T-helper 22 cell (primary cell): Measurements from ENCODE around the gene RAB37.
A peak's percentile ranks its signal among the peaks of the same experiment; 100 is the strongest.

Source experiments
- DNase-seq: peaks from one replicate; pipeline ENCODE4 v3.0.0-alpha.2; 2020; ENCODE audit warnings: low read depth

The RAB37 gene

DNA sequence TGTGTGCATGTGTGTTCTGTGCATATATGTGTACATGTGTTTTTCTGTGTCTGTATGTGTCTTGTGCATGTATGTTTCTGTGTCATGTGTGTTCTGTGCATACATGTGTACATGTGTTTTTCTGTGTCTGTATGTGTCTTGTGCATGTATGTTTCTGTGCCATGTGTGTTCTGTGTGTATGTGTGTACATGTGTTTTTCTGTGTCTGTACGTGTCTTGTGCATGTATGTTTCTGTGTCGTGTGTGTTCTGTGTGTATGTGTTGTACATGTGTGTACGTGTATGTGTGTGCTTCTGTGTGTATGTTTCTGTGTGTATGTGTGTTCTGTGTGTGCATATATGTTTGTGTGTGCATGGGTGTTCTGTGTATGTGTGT, 8.4 kb upstream of the RAB37 start:
- no peak for DNase-seq

DNA sequence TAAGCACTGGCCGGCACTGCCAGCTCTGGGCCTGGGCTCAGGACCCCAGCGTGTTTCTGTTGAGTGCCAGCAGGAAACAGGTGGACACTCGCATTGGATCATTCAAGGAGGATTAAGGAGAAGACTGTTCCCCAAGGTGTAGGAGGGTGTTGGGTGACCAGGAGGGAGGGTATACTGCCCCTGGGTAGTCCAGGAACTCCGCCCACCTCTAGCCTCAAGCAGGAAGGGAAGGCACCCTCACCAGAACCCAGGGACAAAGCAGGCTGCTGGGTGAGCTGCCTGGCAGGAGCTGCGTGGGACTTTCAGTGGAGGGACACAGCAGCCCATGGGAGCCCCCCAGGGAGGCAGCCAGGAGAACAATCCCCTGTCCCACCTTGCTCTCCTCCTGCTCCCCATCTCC, 7.7 kb upstream of the RAB37 start:
- DNase-seq = no peak

DNA sequence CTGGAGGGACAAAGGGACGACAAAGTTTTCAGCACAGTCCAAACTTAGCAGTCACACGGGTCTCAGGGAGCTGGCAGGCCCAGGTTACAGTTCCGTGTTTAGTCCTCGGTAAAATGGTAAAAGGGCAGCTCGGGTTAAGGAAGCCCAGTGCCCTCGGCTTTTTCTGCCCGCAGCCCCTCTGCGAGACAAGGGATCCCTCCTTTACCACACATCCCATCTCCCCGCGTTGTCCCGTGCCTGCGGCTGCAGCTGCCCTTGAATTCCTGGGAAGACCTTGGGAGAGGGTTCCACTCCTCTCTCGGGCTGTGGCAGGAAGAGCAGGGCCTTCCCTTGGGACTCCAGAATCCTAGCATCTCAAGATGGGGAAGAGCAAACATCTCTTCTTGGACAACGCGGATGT, 7.2 kb upstream of the RAB37 start:
- DNase-seq = no peak

DNA sequence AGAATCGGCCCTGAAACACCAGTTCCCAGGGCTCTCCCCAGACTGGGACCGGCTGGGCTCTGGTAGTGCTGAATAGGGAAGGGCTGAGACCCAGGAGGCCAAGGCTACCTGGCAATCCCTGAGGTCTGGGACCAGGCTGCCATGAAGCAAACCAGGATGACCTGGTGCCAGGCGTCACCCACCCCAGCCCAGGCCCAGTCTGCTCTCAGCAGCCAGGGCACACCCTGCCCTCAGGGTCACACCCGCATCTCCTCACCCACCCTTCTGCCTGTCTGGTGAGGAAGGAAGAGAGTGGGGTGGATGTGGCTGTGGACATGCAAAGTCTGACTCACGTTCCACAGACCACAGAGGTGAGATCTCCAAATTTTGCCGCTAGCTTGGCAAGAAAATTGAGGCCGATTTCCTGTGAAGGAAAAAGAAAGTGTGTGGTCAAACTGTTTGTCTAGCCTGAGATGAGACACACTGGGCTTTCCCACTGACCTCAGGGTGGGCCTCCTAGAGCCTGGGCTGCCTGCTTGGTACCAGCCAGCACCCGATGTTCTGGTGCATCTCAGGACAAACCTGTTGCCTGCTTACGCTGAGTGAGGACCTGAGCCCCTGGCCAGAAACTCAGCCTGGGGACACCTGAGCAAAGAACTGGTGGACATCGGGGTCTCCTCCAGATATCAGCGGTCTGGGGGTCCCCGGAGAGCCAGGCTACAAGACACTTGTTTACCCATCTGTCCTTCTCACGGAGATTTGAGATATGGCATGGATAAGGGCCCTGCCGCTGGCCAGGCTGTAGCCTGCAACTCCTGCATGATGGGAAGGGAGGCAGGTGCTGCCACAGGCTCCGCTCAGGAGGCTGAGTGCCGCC, 6.3 kb upstream of the RAB37 start:
- DNase-seq = peak; percentile 36

DNA sequence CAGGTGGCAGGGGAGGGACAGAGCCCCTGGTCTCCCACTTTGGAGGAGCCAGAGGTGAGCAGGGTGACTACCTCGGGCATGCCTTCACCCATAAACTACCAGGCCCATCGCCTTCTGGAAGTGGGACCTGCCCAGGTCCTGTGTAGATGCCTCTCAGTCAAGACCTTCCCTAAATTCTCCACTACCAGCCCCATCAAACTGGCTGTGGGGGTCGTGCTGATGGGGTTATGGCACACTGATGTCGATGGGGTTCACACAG, 5.8 kb upstream of the RAB37 start:
- DNase-seq = no peak

DNA sequence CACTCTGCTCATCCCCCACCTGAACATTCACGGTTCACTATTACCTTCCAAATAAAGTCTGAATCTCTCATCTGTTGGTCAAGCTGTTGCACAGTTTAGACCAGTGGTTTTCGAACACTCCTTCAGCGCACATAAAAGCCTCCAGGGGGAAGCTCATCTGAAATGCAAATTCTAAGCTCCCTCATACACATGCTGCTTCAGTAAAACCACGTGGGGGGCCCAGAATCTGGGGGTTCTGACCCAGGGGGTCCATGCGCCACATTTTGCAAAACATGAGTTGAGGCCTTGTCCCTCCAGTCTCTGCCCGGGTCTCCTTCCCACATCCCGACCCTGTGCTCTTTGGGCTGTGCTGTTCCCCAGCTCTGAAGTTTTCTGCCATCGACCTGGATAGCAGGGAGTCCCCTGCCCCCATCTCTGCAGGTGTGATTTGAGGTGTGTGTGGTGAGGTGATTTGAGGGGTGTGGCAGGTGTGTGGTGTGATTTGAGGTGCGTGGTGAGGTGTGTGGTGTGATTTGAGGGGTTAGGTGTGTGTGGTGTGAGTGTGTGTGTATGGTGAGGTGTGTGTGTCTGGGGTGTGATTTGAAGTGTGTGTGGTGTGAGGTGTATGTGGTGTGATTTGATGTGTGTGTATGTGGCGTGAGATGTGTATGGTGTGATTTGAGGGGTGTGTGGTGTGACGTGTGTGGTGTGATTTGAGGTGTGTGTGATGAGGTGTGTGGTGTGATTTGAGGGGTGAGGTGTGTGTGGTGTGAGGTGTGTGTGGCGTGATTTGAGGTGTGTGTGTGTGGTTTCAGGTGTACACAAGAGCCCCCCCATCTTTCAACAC, 4.8 kb upstream of the RAB37 start:
- no peak for DNase-seq

DNA sequence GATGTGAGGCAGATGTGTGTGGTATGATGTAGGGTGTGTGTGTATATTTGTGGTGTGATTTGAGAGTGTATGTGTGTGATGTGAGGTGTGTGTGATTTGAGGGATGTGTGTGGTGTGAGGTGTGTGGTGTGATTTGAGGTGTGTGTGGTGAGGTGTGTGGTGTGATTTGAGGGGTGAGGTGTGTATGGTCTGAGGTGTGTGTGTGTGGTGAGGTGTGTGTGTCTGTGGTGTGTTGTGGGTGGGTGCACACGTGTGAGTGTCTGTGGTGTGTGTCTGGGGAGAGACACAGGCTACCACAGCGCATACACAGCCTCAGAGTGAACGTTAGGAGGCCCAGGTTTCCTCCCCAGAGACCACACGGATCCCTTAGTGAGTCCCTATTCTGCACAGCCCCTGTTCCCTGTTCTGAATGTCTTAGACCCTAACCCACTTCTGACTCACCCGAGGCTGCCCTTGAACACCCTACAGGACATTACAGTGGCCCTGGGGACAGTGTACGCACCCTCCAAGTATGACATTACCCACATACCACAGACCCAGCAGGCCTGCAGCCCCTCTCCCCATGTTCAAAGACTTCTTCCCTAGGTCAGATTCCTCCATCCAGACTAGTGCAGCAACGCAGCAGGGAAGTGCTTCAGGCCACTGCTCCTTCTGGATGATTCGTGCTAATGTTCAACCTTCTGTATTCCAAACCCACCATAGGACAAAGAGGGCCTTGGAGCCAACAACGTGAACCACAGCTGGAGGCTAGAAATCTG, 3.5 kb upstream of the RAB37 start:
- DNase-seq = no peak

DNA sequence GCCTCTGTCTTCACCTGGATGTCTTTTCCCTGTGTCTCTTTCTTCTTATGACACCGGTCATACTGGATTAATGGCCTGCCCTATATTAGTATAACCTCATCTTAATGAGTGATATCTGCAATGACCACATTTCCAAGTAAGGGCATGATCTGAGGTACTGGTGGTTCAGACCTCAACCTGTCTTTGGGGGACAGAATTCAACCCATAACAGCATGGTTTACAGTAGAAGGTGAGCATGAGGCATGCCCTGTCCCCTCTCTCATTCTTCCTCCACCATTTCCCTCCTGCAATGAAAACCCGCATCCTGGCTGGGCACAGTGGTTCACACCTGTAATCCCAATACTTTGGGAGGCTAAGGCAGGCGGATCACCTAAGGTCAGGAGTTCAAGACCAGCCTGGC, 2.8 kb upstream of the RAB37 start:
- no peak for DNase-seq

DNA sequence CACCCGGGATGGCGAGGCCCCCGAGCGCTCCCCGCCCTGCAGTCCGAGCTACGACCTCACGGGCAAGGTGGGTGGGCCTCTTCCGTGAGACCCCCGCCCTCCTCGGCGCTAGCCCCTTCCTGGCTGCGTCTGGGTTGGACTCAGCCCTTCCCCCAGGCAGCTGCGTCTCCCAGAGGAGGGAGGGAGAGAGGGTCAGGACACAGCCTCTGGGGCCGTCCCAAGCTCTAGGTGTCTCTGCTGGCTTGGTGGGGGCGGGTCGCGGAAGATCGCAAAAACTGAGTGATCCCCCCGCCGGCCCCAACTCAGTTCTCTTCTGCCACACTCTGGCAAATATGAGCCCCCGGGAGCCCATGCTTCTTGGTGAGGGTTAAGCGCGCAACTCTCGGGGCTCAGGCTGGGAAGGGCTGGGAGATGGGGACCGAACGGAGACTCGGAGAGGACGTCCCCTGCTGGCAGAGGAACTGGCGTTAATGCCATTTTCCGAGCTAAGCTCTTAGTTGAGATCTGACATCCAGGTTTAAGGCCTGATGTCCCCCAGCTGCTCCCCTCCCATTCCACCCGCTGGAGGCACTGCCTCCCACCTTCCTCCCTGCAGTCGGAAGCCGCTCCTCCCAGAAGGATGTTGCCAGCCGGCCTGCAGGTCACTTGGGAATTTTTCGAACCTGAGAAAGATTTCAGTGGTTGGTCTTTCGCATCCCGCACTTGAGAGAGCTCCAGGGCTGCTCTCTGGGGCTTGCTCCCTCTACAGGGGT, 419 bp downstream of the RAB37 start:
- DNase-seq = no peak

DNA sequence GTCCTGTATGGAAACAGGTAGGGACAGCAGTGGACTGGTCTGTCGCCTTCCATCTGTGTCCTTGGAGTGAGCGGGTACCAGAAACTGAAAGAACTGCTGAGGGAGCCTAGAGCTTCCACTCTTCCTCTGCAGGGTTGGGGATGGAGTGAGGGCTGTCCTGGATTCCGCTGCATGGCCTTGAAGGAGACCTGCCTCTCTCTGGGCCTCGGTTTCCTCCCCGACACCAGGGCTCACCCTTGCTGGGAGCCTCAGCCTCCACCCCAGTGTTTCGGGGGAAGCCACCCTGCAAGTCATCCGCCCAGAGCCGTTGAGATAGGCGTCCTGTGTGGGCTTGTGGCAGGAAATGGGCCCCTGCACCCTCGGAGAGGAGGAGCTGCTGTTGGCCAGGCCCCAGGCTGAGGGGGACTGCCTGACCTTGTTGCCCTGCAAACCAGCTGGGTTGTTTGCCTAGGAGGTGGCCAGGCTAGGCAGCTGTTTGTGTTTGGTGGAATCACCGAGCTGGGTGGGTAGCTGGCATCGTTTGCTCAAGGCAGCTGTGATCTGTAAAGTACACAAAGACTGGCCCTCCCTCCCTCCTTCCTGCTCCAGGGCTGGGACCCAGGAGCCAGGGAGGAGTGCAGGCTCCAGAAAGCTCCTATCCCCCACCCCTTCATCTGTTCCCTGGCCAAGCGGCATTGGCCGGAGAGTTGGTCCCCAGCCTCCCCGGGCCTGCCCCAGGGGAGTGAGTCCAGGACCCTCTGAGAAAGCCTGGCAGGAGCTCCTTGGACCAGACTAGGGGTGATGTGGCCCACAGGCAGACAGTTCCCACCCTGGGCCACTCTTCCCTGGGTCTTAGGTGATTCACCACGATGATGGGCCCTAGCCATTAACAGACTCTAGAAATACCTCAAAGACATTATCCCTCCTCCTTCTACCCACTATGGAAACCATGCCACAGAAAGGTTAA, 1.3 kb downstream of the RAB37 start:
- peak; percentile 69 for DNase-seq

DNA sequence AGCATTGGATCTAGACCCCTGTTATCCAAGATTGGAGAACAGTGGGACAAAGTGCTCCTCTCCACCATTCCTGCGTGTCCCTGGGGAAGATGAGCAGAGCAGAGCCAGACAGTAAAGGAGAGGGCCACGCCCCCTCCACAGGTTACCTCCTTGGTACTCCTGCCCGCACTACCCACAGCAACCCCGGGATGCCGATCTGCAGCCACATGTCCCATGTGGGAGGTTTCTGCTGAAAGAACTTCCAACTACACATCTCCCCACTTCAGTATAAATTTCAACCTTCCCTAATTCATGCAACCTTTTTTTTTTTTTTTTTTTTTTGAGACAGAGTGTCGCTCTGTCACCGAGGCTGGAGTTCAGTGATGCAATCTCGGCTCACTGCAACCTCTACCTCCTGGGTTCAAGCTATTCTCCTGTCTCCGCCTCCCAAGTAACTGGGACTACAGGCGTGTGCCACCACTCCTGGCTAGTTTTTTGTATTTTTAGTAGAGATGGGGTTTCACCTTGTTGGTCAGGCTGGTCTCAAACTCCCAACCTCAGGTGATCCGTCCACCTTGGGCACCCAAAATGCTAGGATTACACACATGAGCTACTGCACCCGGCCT, 2.3 kb downstream of the RAB37 start:
- DNase-seq = no peak

DNA sequence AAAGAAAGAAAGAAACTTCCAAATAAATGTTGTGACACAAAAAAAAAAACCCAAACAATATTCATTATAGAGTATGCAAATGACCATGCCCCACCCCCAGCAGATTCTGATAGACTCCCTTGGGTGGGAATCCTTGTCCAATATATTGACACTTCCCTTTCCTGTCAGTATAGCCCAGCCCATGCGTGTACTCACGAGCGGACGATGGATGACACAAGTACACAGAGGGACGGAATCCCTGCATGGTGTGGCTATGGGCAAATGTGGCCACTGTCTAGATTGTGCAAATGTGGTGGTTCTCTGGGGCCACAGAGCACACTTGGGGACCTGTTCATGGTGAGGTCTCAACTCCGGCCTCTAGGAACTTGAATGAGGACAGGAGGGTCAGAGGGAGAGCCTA, 3.1 kb downstream of the RAB37 start:
- DNase-seq = no peak

DNA sequence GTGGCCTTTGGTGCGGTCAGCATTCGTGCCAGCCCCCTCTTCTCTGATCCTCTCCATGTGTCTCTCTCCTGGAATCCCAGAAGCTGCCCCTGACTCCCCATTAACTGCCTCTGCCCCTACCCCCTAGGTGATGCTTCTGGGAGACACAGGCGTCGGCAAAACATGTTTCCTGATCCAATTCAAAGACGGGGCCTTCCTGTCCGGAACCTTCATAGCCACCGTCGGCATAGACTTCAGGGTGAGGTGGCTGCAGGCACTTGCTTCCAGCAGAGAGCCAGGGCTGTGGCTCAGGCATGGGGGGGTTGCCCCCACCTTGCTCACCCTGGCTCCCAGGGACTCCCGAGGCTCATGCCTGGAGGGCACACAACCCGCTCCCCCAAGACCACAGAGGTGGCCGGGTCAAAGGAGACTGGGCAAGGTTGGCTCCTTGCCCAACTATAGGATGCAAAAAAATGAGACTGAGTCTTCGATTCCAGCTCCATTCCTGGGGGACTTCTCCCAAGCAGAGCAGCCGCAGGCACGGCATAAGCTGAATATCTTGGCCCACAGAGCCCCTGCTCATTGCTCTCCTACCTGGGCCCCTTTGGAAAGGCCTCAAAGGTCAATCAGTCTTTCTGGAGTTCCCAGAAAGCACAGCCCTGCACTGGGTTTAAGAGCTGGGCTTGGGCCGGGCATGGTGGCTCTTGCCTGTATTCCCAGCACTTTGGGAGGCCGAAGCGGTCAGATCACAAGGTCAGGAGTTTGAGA, 3.8 kb downstream of the RAB37 start:
- DNase-seq = no peak

DNA sequence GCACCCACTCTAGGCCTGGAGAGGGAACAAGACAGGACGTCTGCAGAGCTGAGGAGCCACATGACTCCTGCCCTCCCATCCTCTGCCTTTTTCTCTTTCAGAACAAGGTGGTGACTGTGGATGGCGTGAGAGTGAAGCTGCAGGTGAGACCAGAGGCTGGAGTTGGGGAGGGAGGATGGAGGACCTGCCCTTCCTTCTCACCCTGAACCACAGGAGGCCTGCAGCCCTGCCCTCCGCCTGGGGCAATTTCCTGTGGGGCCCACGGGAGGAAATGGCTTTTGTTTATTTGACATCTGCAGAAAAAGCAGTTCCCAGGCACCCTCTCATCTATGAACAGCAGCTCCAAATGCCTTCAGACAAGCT, 5.1 kb downstream of the RAB37 start:
- no peak for DNase-seq

DNA sequence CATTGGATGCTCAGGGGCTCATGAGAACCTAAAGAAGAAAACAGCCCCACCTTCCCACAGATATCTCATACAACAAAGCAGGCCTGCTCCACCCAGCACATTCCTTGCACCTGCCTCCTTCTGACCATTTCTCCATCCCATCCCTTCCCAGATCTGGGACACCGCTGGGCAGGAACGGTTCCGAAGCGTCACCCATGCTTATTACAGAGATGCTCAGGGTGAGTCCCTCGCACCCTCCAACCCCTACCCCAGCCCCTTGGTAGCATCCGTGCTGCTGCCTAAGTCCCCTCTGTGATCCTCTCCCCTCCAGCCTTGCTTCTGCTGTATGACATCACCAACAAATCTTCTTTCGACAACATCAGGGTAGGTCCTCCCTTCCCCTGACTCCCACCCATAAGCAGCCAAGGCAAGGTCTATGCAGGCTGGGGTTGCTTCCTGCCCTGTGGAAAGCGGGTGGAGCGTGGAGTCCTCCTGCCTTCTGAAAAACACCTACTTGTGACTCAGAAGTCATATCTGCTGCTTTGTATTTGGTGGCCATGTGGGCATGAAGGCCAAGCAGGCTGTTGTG, 6.0 kb downstream of the RAB37 start:
- no peak for DNase-seq

DNA sequence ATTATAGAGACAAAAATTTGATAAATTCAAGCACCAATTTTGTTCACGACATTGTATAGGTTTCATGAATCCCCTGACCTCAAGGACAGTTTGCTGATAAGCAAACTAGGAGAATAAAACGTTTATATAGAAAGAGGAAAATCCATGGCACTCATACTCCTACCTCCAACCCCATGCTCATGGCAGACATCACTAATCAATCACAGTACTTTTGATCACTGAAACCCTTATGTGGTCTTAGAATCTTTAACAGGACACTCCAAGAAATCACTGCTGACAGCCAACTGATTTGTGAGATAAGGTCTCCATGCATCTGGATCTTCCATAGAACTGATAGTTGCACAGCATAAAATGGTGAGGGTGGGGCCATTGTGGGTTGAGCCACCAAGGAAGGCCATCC, 6.7 kb downstream of the RAB37 start:
- DNase-seq = no peak

DNA sequence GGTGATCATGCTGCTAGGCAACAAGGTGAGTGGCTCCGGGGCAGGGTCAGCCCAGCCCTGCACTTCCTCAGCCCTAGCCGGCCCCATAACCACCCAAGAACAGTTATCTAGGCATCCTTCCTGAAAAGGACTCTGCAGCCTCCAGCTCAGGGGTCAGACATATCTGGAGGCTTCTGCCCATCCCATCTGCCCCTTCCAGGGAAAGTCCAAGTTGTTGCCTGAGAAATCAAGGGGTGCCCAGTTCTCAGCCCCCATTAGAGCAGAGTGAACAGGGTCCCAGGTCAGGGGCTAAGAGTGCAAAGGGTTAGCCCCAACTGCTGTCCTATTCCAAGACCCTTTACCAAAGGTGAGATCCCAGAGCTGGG, 7.3 kb downstream of the RAB37 start:
- no peak for DNase-seq

DNA sequence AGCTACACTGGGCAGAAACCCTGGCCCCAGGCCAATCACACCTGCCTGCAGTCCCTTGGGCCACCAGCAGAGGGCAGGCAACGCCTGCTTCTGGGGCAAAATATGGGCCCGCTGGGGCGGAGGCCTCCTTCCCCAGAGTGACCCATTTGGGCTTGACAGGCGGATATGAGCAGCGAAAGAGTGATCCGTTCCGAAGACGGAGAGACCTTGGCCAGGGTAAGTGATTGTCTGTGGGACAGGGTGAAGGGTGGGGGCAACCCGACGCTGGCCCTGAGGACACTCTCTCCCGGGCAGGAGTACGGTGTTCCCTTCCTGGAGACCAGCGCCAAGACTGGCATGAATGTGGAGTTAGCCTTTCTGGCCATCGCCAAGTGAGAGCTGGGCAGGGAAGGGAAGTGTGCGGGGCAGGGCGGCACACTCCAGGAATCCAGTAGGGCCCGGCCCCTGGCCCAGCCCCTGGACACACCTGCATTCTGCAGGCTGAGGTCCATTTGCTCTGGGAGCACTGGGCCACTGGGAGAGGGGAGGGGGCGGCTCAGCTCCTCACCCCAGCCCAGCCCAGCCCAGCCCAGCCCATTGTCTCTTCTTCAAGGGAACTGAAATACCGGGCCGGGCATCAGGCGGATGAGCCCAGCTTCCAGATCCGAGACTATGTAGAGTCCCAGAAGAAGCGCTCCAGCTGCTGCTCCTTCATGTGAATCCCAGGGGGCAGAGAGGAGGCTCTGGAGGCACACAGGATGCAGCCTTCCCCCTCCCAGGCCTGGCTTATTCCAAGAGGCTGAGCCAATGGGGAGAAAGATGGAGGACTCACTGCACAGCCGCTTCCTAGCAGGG, 7.9 kb downstream of the RAB37 start:
- DNase-seq = peak; percentile 59
